Measurements from ENCODE around the gene MYNN.
A peak's percentile ranks its signal among the peaks of the same experiment; 100 is the strongest.

The MYNN gene

GRCh38 chr3:169780742-169781141, 7.5 kb downstream of the MYNN start:
- TF ChIP-seq ZFX (IDR thresholded peaks at IDR 0.05; ENCODE audit: borderline replicate concordance) (no peak), CTCF (IDR thresholded peaks at IDR 0.05) (no peak)
- peak overlapping the region; percentile 29 for H3K27ac ChIP-seq

- TF ChIP-seq ZFX (IDR thresholded peaks at IDR 0.05; ENCODE audit: borderline replicate concordance) (no peak), CTCF (IDR thresholded peaks at IDR 0.05) (no peak)
- peak overlapping the region; percentile 29 for H3K27ac ChIP-seq
These were observed 8.1 kb downstream of the MYNN start for GRCh38 chr3:169781209-169781855.

GRCh38 chr3:169787120-169787519, 13.9 kb downstream of the MYNN start:
- TF ChIP-seq CTCF (IDR thresholded peaks at IDR 0.05) = no peak
- no peak for TF ChIP-seq ZFX (IDR thresholded peaks at IDR 0.05; ENCODE audit: borderline replicate concordance)
- H3K27ac ChIP-seq = no peak overlapping the region

- TF ChIP-seq ZFX (IDR thresholded peaks at IDR 0.05; ENCODE audit: borderline replicate concordance) = no peak
- TF ChIP-seq CTCF (IDR thresholded peaks at IDR 0.05) = no peak
- no peak overlapping the region for H3K27ac ChIP-seq
These were observed 14.6 kb downstream of the MYNN start for GRCh38 chr3:169787791-169788190.

- TF ChIP-seq CTCF (IDR thresholded peaks at IDR 0.05) = no peak
- no peak for TF ChIP-seq ZFX (IDR thresholded peaks at IDR 0.05; ENCODE audit: borderline replicate concordance)
- peak overlapping the region; percentile 1; the same call in 1 of the 2 replicates for H3K27ac ChIP-seq
These were observed 17.0 kb downstream of the MYNN start for GRCh38 chr3:169790219-169790618.

- TF ChIP-seq ZFX (IDR thresholded peaks at IDR 0.05; ENCODE audit: borderline replicate concordance) = no peak
- TF ChIP-seq CTCF (IDR thresholded peaks at IDR 0.05) = no peak
- H3K27ac ChIP-seq = peak overlapping the region; percentile 1; the same call in 1 of the 2 replicates
These were observed 17.7 kb downstream of the MYNN start for GRCh38 chr3:169790687-169791429.

GRCh38 chr3:169792359-169792758, 19.2 kb downstream of the MYNN start:
- TF ChIP-seq CTCF (IDR thresholded peaks at IDR 0.05) (no peak), ZFX (IDR thresholded peaks at IDR 0.05; ENCODE audit: borderline replicate concordance) (no peak)
- no peak overlapping the region for H3K27ac ChIP-seq

Measured in 22Rv1 (cell line).